ENCODE results near the gene KIF26A. TPM values are rescaled to one million over a fixed set of nuclear protein-coding genes. Genes with fewer than 3 reads are reported as not detected.

KIF26A gene
- total and polyA plus RNA-seq, 2 of the 4 experiments (the other 2 are of a cell fraction): not detected

DNA sequence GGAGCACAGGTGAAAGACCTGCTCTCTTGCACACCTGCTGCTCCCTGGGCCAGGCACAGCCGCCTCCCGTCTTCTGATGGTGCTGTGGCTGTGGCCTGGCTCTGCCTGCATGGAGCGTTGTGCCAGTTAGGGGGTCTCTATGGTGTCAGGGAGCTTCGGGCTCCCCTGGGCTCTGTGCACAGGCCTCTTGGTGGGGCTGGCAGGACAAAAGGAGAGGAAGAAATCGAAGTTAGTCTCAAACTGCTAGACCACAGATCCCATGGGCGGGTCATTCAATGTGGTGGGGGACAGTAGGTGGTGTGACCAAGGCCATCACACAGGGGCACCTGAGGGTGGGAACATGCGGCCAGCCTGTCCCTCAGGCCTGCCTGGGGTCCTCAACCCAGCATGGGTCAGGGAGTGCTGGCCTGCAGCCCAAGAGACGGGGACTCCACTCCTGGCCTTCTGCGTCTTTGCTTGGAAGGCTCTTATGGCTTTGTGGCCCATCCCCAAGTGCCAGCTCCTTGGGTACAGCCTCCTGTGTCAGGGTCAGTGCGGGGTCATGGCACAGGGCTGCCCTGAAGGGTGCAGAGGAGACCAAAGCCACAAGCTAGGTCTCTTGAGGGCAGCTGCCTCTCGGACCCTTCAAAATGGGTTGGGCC is 84.1 kb downstream of the KIF26A start:
- Histone ChIP-seq H2BK5ac (ENCODE audit: low read depth, low read length, poor library complexity, severe bottlenecking) (no peak overlapping the region), H3K79me1 (ENCODE audit: low read depth in 1 of 2, low read length in 2 of 2) (no peaks in the 10 kb centered on the region), H4K91ac (ENCODE audit: insufficient read depth, low read depth, low read length) (no peak overlapping the region), H4K8ac (ENCODE audit: low read depth in 2 of 2, low read length in 2 of 2) (no peak overlapping the region), H2AK5ac (ENCODE audit: low read depth, low read length) (no peak overlapping the region), H3K4ac (ENCODE audit: low read depth, low read length) (no peak overlapping the region), H2AFZ (replicated peaks; ENCODE audit: low read length, poor library complexity) (no peak overlapping the region), H2AK9ac (replicated peaks; ENCODE audit: low read depth, low read length, poor library complexity) (no peak overlapping the region), H3K36me3 (ENCODE audit: control insufficient read depth, insufficient read depth, low read length) (no peaks in the 10 kb centered on the region), H3K27ac (ENCODE audit: insufficient read depth, low read length) (no peak overlapping the region), H2BK120ac (ENCODE audit: low read depth, low read length) (no peak overlapping the region), H3K23ac (ENCODE audit: low read depth, low read length) (no peak overlapping the region), H3K27me3 (ENCODE audit: control insufficient read depth, insufficient read depth, low read length) (no peaks in the 10 kb centered on the region), H4K5ac (ENCODE audit: low read depth, low read length) (no peak overlapping the region), H3K9me1 (ENCODE audit: insufficient read depth, low read length) (no peaks in the 10 kb centered on the region), H3K18ac (ENCODE audit: low read depth, low read length) (no peak overlapping the region), H3K14ac (replicated peaks; ENCODE audit: low read depth, low read length) (no peak overlapping the region), H3K4me1 (ENCODE audit: control insufficient read depth, insufficient read depth, low read length) (no peaks in the 10 kb centered on the region), H3K56ac (ENCODE audit: extremely low read depth, insufficient read depth, low read length) (no peak overlapping the region), H4K20me1 (ENCODE audit: insufficient read depth, low read length) (no peaks in the 10 kb centered on the region), H3K4me2 (ENCODE audit: low read depth, low read length) (no peak overlapping the region), H2BK20ac (ENCODE audit: low read depth, low read length) (no peak overlapping the region), H2BK15ac (ENCODE audit: low read depth, low read length) (no peak overlapping the region), H3K9ac (ENCODE audit: low read depth, low read length) (no peak overlapping the region), H3K9me3 (ENCODE audit: control insufficient read depth, insufficient read depth, low read length) (peaks cover 60% of the 10 kb centered on the region; the same call in 1 of the 2 replicates), H3K4me3 (ENCODE audit: insufficient read depth, low read depth, low read length) (no peak overlapping the region)
- ATAC-seq (ENCODE audit: low read depth) (no peak), DNase-seq (no peak)
- intact Hi-C loops (cut with micrococcal nuclease): no loop called here
- CTCF ChIA-PET: no interaction called here
- POLR2A ChIA-PET (ENCODE audit: unreplicated experiment): no interaction called here
- no peak for TF ChIP-seq MXI1 (IDR thresholded peaks at IDR 0.05; ENCODE audit: borderline replicate concordance, low read depth, low read length)
- TF ChIP-seq SMC3 (IDR thresholded peaks at IDR 0.05; ENCODE audit: low read depth, low read length): no peak
- no peak for TF ChIP-seq CEBPB (IDR thresholded peaks at IDR 0.05; ENCODE audit: low read depth, low read length)
- no peak for TF ChIP-seq RAD21 (IDR thresholded peaks at IDR 0.05; ENCODE audit: low read length)
- TF ChIP-seq POLR2A (IDR thresholded peaks at IDR 0.05; ENCODE audit: low read depth, low read length): no peak
- TF ChIP-seq MAZ (IDR thresholded peaks at IDR 0.05; ENCODE audit: borderline replicate concordance, low read depth, low read length): no peak
- no peak for TF ChIP-seq MAFK (IDR thresholded peaks at IDR 0.05; ENCODE audit: low read depth, low read length)
- no peak for TF ChIP-seq FOS (IDR thresholded peaks at IDR 0.05; ENCODE audit: low read depth, low read length)
- TF ChIP-seq NFE2L2 (IDR thresholded peaks at IDR 0.05; ENCODE audit: low read depth, low read length): no peak
- TF ChIP-seq RCOR1 (IDR thresholded peaks at IDR 0.05; ENCODE audit: insufficient replicate concordance, low read length): no peak
- no peak for TF ChIP-seq CHD1 (IDR thresholded peaks at IDR 0.05; ENCODE audit: low read depth, low read length)
- TF ChIP-seq, protein P1, sequence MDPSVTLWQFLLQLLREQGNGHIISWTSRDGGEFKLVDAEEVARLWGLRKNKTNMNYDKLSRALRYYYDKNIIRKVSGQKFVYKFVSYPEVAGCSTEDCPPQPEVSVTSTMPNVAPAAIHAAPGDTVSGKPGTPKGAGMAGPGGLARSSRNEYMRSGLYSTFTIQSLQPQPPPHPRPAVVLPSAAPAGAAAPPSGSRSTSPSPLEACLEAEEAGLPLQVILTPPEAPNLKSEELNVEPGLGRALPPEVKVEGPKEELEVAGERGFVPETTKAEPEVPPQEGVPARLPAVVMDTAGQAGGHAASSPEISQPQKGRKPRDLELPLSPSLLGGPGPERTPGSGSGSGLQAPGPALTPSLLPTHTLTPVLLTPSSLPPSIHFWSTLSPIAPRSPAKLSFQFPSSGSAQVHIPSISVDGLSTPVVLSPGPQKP (IDR thresholded peaks at IDR 0.05; ENCODE audit: borderline replicate concordance, low read depth, low read length): no peak
- no peak for TF ChIP-seq USF2 (IDR thresholded peaks at IDR 0.05; ENCODE audit: low read depth, low read length)
- TF ChIP-seq, protein P2, sequence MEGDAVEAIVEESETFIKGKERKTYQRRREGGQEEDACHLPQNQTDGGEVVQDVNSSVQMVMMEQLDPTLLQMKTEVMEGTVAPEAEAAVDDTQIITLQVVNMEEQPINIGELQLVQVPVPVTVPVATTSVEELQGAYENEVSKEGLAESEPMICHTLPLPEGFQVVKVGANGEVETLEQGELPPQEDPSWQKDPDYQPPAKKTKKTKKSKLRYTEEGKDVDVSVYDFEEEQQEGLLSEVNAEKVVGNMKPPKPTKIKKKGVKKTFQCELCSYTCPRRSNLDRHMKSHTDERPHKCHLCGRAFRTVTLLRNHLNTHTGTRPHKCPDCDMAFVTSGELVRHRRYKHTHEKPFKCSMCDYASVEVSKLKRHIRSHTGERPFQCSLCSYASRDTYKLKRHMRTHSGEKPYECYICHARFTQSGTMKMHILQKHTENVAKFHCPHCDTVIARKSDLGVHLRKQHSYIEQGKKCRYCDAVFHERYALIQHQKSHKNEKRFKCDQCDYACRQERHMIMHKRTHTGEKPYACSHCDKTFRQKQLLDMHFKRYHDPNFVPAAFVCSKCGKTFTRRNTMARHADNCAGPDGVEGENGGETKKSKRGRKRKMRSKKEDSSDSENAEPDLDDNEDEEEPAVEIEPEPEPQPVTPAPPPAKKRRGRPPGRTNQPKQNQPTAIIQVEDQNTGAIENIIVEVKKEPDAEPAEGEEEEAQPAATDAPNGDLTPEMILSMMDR (conservative IDR thresholded peaks at IDR 0.05; ENCODE audit: low read depth, low read length): no peak
- dilution Hi-C loops (cut with HindIII; ENCODE audit: low sequenced_read_pairs, unreplicated experiment): no loop called here
- in situ Hi-C loops (cut with MboI; ENCODE audit: low sequenced_read_pairs): no loop called here
- BruUV-seq (replicated peaks): no TSS peak
- WGBS, 2 experiments (ENCODE audit: extremely low coverage in 2 of 2, insufficient read length in 1 of 2): 26% methylated on average over 3 of the region's 11 CpGs; no CpG with 5 or more reads in 1 of the 2 experiments

All from IMR-90 (cell line).